SIG-M5 treated with dmso at 0.1 percent for 504 hours (cell line): ENCODE measurements around the gene SEC22B.
"Not testable (repeated sequence)": the region's sequence is repeated elsewhere in the genome, so short reads cannot be mapped to it uniquely, and the experiment has no call there.

Experiments
- DNase-seq: peaks from one replicate; lab custom pipeline; 2025; ENCODE audit not compliant: unreplicated experiment; lab: John Stamatoyannopoulos, UW

SEC22B gene

DNA sequence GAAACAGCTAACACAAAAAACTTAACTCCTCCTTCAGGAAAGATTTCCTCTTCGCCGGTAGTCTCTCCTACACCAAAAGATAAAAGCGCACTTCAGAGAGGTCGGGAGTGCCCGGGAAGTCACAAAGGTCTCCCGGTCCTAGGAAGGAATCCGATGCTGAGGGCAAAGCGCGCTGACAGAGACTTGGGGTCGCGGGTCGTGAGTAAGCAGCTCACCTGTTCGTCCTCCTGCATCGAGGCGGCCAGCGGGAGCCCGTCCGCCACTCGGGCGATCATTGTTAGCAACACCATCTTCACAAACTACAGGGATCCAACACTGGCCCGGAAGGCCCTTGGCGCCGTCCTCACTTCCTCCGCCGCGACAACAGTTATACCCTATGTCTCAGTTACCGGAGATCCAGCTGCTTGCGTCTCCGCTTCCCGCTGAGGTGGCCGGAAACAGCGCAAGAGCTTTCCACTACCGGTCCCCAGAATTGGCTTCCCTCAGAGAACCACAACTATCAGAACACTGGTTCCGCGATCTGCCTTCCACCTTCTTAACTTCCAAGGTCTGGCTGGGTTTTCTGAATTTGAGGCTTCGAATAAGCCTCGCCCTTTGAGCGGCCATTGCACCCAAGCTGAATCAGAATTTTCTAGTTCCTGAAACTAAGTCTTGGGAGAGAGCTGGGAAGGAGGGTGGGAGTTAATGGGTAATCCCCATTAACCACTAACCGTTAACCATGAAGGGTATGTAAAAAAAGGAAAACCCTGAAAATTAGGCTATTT, at the start of gene SEC22B:
SEC22B (minus strand) TSS at position 429 of the 764 bp plus-strand sequence; CDS start at position 290, 139 bp downstream.
- DNase-seq = peak; percentile 96

DNA sequence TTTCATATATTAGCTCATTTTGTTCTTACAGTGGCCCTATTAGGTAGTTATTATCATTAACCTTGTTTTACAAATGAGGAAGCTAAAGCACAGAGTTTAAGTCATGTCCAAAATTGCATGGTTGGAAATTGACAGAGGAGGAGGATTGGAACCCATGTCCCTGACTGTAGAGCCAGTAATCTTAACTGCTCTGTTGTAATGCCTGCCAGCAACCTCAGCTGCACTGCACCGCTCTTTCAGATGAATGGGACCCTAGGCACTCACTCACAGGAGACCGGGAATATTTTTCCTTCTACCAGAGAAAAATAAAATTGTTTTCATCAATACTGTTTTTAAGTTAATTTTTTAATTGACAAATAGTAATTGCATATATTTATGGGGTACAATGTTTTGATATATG, 41.6 kb upstream of the SEC22B start:
- DNase-seq = not testable (repeated sequence)

DNA sequence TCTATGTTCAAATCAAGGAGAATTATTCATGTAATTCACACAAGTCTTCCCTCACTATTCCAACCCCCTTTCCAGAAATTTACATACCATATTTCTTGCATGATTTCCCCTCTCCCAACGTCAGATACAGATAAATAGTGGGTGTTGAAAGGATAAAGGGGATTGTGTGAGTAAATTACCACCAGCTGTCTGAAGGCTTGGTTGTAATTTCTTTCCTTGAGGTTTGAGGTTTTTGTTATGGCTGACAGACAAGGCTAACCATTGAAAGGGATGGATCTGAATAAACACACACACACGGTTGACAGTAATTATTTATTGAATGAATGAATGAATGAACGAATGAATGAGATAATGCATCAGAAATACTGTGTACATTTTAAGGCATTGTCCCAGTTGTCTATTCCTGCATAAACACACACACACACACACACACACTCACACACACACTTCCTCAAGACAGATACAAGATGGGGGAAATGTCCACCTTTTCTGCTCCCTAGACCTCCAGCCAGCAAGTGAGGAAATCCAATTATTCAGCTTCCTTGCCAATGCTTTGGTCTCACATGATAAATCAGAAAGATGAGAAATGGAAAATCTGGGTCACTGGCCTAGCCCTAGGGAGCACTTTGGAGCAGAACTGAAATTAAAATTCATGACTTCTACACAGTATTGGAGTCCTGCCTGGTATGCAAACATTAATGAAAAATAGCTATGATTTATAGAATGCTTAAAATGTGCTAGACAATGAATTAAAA, 41.0 kb upstream of the SEC22B start:
- DNase-seq = not testable (repeated sequence)

DNA sequence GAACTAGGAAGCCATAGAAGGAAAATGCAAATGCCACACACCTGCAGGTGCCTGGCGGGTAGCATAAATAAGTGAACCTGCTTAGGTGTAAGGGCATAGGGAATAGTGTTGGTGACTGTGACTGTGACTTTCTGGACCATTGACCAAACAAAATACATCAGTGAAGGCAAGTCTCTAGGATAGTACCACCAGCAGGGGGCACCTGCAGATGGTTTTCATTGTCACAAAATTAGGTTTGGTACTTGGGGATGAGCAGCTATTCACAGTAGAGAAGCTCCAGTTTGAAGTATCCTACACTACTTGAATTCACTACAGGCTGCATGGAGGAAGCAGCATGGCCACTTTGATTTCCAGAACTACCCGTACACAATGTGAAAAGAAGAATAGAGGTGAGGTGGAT, 37.3 kb upstream of the SEC22B start:
- DNase-seq = not testable (repeated sequence)

DNA sequence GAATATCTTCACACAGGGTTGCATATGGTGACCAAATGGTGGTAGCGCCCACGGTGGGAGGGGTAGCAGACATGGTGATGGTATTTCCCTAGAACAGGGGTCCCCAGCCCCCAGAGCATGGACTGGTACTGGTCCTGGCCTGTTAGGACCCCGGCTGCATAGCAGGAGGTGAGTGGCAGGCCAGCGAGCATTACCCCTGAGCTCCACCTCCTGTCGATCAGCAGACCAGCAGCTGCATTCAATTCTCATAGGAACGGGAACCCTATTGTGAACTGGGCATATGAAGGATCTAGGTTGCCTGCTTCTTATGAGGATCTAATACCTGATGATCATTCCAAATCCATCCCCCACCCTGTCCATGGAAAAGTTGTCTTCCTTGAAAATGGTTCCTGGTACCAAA, 34.4 kb upstream of the SEC22B start:
- DNase-seq = not testable (repeated sequence)

DNA sequence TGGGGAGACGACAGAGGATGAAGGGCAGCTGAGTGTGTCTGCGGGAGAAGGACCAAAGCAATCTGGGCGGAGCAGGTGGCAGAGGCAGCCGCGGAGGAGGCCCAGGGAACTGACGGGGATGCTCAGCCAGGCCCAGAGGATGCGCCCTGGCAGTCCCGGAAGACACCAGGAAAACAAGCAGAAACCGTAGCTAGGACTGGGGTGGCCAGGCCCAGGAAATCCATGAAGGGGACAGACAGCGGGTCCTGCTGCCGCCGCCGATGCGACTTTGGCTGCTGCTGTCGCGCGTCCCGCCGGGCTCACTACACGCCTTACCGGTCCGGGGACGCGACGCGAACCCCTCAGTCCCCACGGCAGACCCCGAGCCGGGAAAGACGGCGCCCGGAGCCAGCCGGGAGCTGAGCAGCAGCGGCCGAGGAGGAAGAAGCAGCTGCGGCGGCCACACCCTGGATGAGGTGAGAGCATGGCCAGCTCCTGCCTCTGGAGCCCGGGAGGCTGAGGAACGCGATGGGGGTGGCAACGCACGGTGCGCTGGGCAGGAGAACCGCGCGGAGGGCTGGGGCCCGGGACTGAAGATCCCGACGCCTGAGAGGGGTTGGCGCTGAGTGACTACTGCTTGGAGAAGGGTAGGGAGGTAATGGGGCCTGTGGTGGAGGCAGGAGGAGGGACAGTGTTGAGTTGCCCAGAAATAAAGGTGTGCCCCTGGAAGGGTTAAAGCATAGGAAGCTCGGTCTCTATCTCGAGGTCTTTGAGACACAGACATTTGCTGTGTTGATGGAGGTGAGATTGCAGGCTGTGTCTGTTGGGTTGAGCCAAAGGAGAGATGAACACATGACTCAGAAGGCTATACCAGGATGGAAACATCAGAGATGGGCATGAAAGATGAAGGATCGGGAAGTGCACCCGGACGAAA, 20.8 kb upstream of the SEC22B start:
- DNase-seq = not testable (repeated sequence)

DNA sequence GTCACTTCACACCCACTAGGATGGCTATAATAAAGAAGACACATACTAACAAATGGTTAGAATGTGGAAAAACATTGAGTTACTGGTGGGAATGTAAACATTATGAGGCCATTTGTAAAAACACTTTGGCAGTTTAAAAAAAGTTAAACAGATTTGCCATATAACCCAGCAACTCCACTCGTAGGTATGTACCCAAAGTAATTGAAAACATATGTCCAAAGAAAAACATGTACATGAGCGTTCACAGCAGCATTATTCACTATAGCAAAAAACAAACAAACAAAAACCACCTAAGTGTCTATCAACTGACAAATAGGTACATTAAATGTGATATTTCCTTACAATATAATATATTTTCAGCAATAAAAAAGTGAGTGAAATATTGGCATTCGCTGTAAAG, 12.3 kb upstream of the SEC22B start:
- DNase-seq = not testable (repeated sequence)

DNA sequence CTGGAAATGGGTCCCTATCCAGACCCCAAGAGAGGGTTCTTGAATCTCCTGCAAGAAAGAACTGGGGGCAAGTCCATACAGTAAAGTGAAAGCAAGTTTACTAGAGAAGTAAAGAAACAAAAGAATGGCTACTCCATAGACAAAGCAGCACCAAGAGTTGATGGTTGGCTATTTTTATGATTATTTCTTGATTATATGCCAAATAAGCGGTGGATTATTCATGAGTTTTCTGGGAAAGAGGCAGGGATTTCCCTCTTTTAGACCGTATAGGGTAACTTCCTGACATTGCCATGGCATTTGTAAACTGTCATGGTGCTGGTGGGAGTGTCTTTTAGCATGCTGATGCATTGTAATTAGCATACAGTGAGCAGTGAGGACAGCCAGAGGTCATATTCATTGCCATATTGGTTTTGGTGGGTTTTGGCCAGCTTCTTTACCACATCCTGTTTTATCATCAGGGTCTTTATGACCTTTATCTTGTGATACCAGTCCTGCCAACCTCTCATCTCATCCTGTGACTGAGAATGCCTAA, 5.9 kb upstream of the SEC22B start:
- not testable (repeated sequence) for DNase-seq

DNA sequence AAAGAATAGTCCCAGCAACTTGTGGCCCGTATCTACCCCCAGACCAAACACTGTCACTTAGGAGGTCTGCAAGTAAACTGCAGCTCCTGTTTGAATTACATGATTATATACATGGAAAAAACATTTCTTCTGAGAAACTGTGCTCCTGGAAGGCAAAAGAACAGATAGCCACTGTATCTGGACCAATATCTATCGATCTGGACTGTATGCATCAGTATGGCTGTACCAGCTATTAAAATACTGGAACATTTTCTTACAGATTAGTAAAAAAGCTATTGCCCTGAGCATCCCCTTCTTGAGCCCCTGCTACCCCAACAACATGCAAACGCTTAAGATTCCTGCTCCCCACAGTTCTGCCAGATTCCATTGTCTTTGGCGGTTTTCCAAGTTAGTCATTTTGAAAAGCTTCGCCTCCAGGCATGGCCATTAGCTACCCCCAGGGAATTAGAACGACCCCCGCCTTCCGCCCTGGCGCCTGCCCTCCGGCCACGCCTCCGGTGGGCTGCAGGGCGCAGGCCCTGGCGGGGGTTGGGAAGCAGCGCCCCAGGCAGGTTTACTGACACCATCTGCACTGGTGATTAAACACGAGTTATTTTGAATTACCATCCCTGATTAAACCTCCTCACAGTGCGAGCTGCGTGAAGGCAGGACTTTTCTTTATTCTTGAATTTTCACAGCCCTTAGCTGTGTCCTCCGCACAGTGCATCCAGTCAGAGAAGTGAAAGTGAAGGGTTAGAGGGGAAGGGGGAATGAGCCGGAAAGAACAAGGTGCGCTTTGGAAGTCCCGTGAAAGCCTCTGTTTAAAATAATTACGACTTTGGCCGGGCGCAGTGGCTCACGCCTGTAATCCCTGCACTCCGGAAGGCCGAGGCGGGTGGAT, 3.7 kb upstream of the SEC22B start:
- not testable (repeated sequence) for DNase-seq

DNA sequence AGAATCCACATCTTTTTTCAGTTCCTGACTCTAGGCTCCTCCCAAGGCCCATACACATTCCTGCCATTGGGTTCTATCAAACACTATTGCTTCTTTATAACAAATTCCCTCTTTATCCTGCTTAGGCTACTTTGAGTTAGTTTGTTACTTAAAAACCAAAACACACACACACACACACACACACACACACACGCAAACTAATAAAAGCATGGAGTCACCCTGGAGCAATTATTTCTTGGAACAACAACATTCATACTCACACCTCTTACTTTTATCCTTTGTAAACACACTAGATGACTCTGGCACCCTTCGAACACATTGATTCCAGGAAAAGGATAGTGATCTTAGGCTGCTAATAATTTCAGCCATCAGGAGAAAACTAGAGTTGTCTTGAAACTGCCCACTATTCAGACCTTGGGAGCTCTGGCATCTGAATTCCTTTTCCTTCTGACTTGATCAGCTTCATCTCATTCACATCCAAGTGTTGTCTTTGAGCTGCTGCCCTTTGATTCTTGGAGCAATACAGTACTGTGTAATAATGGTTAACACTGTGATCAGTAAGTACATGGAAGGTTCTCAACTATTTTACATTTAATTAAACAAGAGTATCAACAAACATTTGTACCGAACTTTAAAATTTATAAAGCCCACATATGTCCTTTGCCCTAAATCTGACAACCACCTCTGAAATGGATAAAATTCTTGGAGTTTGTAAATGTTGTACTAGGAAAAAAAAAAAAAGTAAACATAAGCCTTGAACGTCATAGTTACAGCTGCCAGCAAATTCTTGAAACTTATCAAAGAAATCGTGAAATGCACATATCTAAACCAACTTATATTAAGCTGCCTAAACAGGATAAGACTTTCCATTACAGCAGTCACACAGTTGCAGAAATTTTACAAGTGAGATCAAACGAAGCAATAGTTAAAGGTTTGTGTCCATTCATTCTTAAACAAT, 2.8 kb upstream of the SEC22B start:
- DNase-seq = no peak

DNA sequence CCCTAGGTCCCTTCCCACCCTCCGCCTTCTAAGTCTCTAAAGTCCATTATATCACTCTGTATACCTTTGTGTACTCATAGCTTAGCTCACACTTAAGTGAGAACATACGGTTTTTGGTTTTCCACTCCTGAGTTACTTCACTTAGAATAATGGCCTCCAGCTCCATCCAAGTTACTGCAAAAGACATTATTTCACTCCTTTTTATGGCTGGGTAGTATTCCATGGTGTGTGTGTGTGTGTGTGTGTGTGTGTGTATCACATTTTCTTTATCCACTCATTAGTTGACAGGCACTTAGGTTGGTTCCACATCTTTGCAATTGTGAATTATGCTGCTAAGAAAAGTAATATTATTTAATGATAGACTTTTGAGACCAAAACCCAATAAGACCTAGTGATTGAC, 1.7 kb upstream of the SEC22B start:
- DNase-seq = not testable (repeated sequence)

DNA sequence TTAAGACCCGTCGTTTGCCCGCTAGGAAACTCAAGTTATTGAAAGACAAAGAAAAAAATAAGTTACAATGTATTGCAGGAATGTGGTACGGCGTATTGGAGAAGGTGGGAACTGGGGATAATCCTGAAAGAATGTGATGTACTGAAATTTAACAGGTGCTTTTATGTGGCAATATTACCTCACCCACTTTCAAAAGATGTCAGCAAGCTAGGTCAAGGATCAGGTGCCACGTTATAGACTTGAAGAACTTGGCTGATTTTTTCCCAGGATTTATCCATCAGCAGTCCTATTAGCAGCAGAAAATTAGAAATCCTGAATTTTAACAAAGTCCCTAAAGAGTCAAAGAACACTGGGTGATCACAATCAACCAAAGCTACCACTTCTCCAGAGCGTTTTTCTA, 632 bp downstream of the SEC22B start:
- not testable (repeated sequence) for DNase-seq

DNA sequence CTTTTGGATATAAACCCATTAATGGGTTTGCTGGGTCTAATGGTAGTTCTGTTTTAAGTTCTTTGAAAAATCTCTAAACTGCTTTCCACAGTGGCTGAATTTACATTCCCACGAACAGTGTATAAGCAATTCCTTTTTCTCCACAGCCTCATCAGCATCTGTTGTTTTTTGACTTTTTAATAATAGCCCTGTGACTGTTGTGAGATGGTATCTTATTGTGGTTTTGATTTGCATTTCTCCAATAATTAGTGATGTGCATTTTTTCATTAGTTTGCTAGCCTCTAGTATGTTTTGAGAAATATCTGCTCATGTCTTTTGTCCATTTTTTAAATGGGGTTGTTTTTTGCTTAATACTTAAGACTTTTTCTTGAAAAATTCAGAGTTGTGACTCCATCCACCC, 11.6 kb downstream of the SEC22B start:
- DNase-seq = not testable (repeated sequence)

DNA sequence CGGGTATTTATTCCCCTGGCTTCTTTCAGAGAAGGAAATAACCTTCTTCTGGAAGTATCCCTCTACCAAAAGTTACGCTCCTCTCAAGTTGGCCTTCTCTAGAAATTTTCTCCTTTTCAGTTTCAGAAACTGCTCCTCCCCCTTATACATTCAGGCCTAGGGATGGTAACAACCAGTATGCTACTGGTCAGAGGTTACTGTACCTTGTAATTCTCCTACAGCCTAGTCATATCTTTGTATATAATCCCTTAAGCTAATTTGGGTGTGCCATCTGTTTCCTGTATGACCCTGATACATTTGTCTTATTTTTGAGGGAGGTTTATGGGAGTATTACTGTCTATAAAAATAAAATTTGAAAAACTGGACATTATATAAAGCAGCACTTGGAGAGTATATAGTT, 14.3 kb downstream of the SEC22B start:
- DNase-seq = not testable (repeated sequence)

DNA sequence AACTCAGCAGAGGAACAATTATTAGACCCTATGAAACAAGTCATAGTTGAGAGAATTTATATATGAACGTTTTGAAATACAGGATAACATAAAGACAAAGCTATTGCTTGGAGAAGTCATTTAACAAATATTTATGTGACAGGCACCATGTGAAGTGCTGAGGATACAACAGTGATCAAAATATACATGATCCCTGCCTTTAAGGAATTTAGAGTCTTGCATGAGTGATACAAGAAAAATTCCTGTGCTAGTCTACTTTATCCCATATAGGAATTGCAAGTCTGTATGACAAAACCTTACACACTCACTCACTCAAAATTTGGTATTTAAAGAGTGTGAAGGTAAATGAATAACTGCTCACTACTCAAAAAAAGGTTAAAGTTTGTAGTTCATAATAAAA, 17.8 kb downstream of the SEC22B start:
- not testable (repeated sequence) for DNase-seq

DNA sequence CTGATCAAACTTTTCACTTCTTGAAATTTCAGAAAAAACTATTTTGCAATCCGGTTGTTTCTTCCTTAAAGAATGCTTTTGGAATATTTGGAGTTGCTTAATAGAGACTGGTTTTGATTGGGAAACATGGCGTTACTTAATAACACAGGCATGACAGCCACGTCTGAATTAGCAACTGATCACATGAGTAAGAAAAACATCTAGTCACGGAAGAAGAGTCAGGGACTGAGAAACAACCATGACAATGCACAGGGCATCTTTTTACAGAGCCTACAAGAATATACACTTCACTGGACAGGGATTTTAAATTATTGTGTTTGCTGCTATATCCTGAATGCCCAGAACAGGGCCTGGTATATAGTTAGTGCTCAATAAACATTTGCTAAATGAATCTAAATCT, 18.2 kb downstream of the SEC22B start:
- not testable (repeated sequence) for DNase-seq

DNA sequence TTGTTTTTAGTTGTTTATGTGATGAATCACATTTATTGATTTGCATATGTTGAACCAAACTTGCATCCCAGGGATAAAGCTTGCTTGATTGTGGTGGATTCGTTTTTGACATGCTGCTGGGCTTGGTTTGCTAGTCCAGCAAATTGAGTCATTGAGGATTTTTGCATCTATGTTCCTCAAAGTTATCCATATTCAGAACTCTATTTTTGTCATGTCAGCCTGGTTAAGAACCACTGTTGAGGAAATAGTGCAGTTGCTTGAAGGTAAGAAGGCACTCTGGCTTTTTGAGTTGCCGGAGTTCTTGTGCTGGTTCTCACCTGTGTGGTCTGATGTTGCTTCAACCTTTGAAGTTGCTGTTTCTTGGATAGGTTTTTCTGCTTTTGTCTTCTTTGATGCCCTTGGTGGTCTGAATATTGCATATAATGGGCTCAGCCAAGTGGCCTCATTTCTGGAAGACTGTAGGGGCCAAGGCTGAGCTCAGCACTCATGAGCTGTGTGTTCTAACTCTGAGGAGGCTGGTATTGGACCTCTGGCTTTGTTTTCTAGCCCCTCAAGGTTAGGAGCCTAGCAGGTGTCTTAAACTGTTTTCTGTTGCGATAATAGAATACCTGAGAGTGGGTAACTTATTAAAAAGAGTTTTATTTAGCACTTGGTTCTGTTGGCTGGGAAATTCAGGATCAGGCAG, 26.0 kb downstream of the SEC22B start:
- DNase-seq = not testable (repeated sequence)

DNA sequence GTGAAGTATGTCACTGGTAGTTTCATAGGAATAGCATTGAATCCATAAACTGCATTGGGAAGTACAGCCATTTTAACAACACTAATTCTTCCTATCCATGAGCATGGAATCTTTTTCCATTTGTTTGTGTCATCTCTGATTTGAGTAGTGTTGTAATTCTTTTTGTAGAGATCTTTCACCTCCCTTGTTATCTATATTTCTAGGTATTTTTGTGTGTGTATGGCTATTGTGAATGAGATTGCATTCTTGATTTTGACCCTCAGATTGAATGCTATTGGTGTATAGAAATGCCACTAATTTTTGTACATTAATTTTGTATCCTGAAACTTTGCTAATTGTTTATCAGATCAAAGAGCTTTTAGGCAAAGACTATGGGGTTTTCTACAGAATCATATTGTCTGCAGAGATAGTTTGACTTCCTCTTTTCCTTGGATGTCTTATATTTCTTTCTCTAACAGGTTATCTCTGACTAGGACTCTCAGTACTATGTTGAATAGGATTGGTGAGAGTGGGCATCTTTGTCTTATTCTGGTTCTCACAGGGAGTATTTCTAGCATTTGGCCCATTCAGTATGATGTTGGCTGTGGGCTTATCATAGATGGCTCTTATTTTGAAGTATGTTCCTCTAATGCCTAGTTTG, 26.8 kb downstream of the SEC22B start:
- not testable (repeated sequence) for DNase-seq
